HepG2 (cell line): ENCODE results near the gene MT1A. TPM values are rescaled to one million over a fixed set of nuclear protein-coding genes. Genes with fewer than 3 reads are reported as not detected.

ENCODE experiments used
- ATAC-seq: fragments of 200-7000 bp; cut with Tn5 transposase; 3 replicates; pipeline ENCODE4 v1.9.1; 2020; ENCODE audit warnings: mild to moderate bottlenecking, moderate library complexity
- BruUV-seq: library from RNA; stranded (reverse); fragments of 400-500 nt; replicated peaks from 2 replicates; lab custom pipeline; 2021; lab: Mats Ljungman, UMichigan
- CTCF ChIA-PET: fragments of 300-600 bp; formaldehyde crosslinking; extraction: SDS; loops from one replicate; lab custom pipeline; 2021; ENCODE audit warnings: low total read pairs, inconsistent platforms, low intra/inter-chr PET ratio; lab: Yijun Ruan, JAX
- POLR2A ChIA-PET: fragments of 350-600 bp; sonication (Branson Sonifier 250); formaldehyde crosslinking; loops from one replicate; lab custom pipeline; 2020; ENCODE audit warnings: antibody characterized with exemption, inconsistent platforms; lab: Yijun Ruan, JAX
- DNase-seq: peaks from one replicate; pipeline ENCODE4 v3.0.0-alpha.2; 2015; ENCODE audit warnings: low spot score
- FAIRE-seq: peaks from 3 replicates; lab custom pipeline; 2011; peaks lifted over from hg19 to GRCh38; lab: Jason Lieb, UNC
- H2AFZ ChIP-seq: one replicate; pipeline ENCODE4 v1.6.1; 2011; ENCODE audit warnings: low read length, inconsistent platforms
- H3K27ac ChIP-seq: fragments of 300-600 bp; 3 replicates; pipeline ENCODE4 v1.8.0; 2011; ENCODE audit warnings: mixed run types, mild to moderate bottlenecking, mixed read lengths, low read length, inconsistent platforms; ENCODE audit not compliant: insufficient read depth; ENCODE audit errors: extremely low read length
- H3K27me3 ChIP-seq, 2 experiments: fragments of 200-600 bp in 1 of 2; 2 replicates in 1 of 2; 3 replicates in 1 of 2; pipeline versions ENCODE4 v1.6.0 to v1.8.0; 2011; ENCODE audit warnings: low read length in 2 of 2, mild to moderate bottlenecking in 2 of 2, moderate library complexity in 2 of 2, inconsistent platforms in 1 of 2; ENCODE audit not compliant: insufficient read depth in 2 of 2, control insufficient read depth in 1 of 2
- H3K36me3 ChIP-seq, 2 experiments: fragments of 200-600 bp in 1 of 2; replicated peaks in 1 of 2; 2 replicates in 1 of 2; 3 replicates in 1 of 2; pipeline versions ENCODE4 v1.5.1 to v1.8.0; 2011; ENCODE audit warnings: low read length in 2 of 2, inconsistent platforms in 1 of 2; ENCODE audit not compliant: insufficient read depth in 2 of 2, control insufficient read depth in 1 of 2
- H3K4me1 ChIP-seq: 2 replicates; pipeline ENCODE4 v1.5.1; 2012; ENCODE audit warnings: low read length, inconsistent platforms; ENCODE audit not compliant: insufficient read depth
- H3K4me2 ChIP-seq: 2 replicates; pipeline ENCODE4 v1.6.0; 2011; ENCODE audit warnings: low read depth, low read length, inconsistent platforms
- H3K4me3 ChIP-seq, 3 experiments: fragments of 200-600 bp in 1 of 3; sonication (generic), shearing (Covaris generic) in 1 of 3; replicated peaks in 1 of 3; 2 replicates each; pipeline ENCODE4 v1.5.1; 2011 to 2016; ENCODE audit warnings: low read length in 3 of 3, inconsistent platforms in 2 of 3, low read depth in 2 of 3, mild to moderate bottlenecking in 2 of 3, control low read depth in 1 of 3, mixed read lengths in 1 of 3; ENCODE audit not compliant: insufficient read depth in 1 of 3
- H3K79me2 ChIP-seq: one replicate; pipeline ENCODE4 v1.6.1; 2011; ENCODE audit warnings: low read length, inconsistent platforms; ENCODE audit not compliant: insufficient read depth
- H3K9ac ChIP-seq: 2 replicates; pipeline ENCODE4 v1.6.0; 2011; ENCODE audit warnings: mild to moderate bottlenecking, low read depth, low read length, inconsistent platforms; ENCODE audit not compliant: insufficient read depth
- H3K9me3 ChIP-seq: 2 replicates; pipeline ENCODE4 v1.5.1; 2012; ENCODE audit warnings: mild to moderate bottlenecking, low read length
- H4K20me1 ChIP-seq: 2 replicates; pipeline ENCODE4 v1.6.0; 2011; ENCODE audit warnings: inconsistent platforms, mild to moderate bottlenecking, low read length, moderate library complexity; ENCODE audit not compliant: insufficient read depth
- ARID2 ChIP-seq: sonication (generic); formaldehyde crosslinking; IDR thresholded peaks from 2 replicates; pipeline ENCODE4 v1.8.1; 2022; ENCODE audit warnings: mild to moderate bottlenecking, missing genetic modification reagents, borderline replicate concordance
- ATF1 ChIP-seq: IDR thresholded peaks from 2 replicates; pipeline ENCODE4 v1.6.1; 2016; ENCODE audit warnings: mild to moderate bottlenecking, control low read depth
- DNMT1 ChIP-seq: sonication (generic); formaldehyde crosslinking; IDR thresholded peaks from 2 replicates; pipeline ENCODE4 v1.5.1; 2020; ENCODE audit warnings: mild to moderate bottlenecking, missing genetic modification reagents
- ISX ChIP-seq: sonication (generic); formaldehyde crosslinking; conservative IDR thresholded peaks from 2 replicates; pipeline ENCODE4 v1.5.0; 2020; ENCODE audit warnings: missing genetic modification reagents
- RFX5 ChIP-seq: IDR thresholded peaks from 2 replicates; pipeline ENCODE4 v1.6.1; 2011; ENCODE audit warnings: low read depth, low read length, improper control_type of control experiment
- RFXANK ChIP-seq: IDR thresholded peaks from 2 replicates; pipeline ENCODE4 v1.6.1; 2016
- SNAPC2 ChIP-seq: sonication (generic); formaldehyde crosslinking; IDR thresholded peaks from 2 replicates; pipeline ENCODE4 v1.8.1; 2022; ENCODE audit warnings: mild to moderate bottlenecking, missing genetic modification reagents
- SSRP1 ChIP-seq: IDR thresholded peaks from 2 replicates; pipeline ENCODE4 v1.6.1; 2016; ENCODE audit warnings: control low read depth
- TCF12 ChIP-seq, 2 experiments: fragments of 450-650 bp in 1 of 2; sonication (generic) in 1 of 2; formaldehyde crosslinking in 1 of 2; IDR thresholded peaks; 2 replicates each; pipeline versions ENCODE4 v1.6.1 to v1.8.0; 2017 to 2022; ENCODE audit warnings: antibody characterized with exemption in 1 of 2, mild to moderate bottlenecking in 1 of 2, missing genetic modification reagents in 1 of 2, moderate library complexity in 1 of 2
- ZBTB38 ChIP-seq: sonication (generic); formaldehyde crosslinking; IDR thresholded peaks from 2 replicates; pipeline ENCODE4 v1.5.1; 2020; ENCODE audit warnings: mild to moderate bottlenecking, missing genetic modification reagents
- ZMYM3 ChIP-seq: sonication (generic); formaldehyde crosslinking; IDR thresholded peaks from 2 replicates; pipeline ENCODE4 v1.5.1; 2020; ENCODE audit warnings: mild to moderate bottlenecking, missing genetic modification reagents
- ZNF274 ChIP-seq: sonication (generic); formaldehyde crosslinking; IDR thresholded peaks from 2 replicates; pipeline ENCODE4 v1.5.1; 2020; ENCODE audit warnings: mild to moderate bottlenecking, missing genetic modification reagents
- ZNF577 ChIP-seq: sonication (generic); formaldehyde crosslinking; IDR thresholded peaks from 2 replicates; pipeline ENCODE4 v1.4.0; 2020; ENCODE audit warnings: mild to moderate bottlenecking, low read depth, missing genetic modification reagents, borderline replicate concordance
- ZNF589 ChIP-seq: sonication (generic); formaldehyde crosslinking; conservative IDR thresholded peaks from 2 replicates; pipeline ENCODE4 v1.8.0; 2022; ENCODE audit warnings: mild to moderate bottlenecking, moderate library complexity, missing genetic modification reagents
- ZNF619 ChIP-seq: sonication (generic); formaldehyde crosslinking; IDR thresholded peaks from 2 replicates; pipeline ENCODE4 v1.4.0; 2020; ENCODE audit warnings: mild to moderate bottlenecking, missing genetic modification reagents
- WGBS: methylation state at CpG from one replicate; pipeline ENCODE4 v1.1.6; 2017; ENCODE audit warnings: low lambda C conversion rate; 5-methylcytosine and 5-hydroxymethylcytosine counted together
- in situ Hi-C: cut with HindIII; loops from 2 replicates; pipeline ENCODE4 v1.10.0; 2017; ENCODE audit warnings: low pct_unique_long_range_greater_than_20kb; ENCODE audit not compliant: extremely low pct_ligation_motif_present
- intact Hi-C: fragments of 100-400 bp; cut with micrococcal nuclease; formaldehyde crosslinking; loops from one replicate; pipeline ENCODE4 v1.10.0; 2022; ENCODE audit not compliant: unreplicated experiment
- polyA plus RNA-seq, 8 experiments: library from polyadenylated mRNA; depleted of rRNA in 3 of 8; stranded (reverse) in 7 of 8; unstranded in 1 of 8; fragments of >200 nt; fragmentation: Illumina TruSeq in 4 of 8; extraction: Trizol in 4 of 8; gene quantifications; 2 replicates each; pipeline versions ENCODE4 v1.2.1 to v1.2.3, GENCODE V29; 2011 to 2016; ENCODE audit warnings: low read depth in 4 of 8, missing spikeins in 1 of 8, mixed read lengths in 1 of 8; ENCODE audit not compliant: insufficient read depth in 1 of 8
- total RNA-seq, 5 experiments: library from RNA; depleted of rRNA; stranded (reverse); fragments of >200 nt; fragmentation: Illumina TruSeq; extraction: Trizol; gene quantifications; 2 replicates each; pipeline ENCODE4 v1.2.3, GENCODE V29; 2016; ENCODE audit warnings: low read depth in 1 of 5
- TF ChIP-seq, protein P1 (sequence below): IDR thresholded peaks from 2 replicates; pipeline ENCODE4 v1.6.1; 2016
- TF ChIP-seq, protein P2 (sequence below): sonication (generic); formaldehyde crosslinking; IDR thresholded peaks from 2 replicates; pipeline ENCODE4 v1.8.0; 2022; ENCODE audit warnings: mild to moderate bottlenecking, missing genetic modification reagents, moderate library complexity

The MT1A gene
- total and polyA plus RNA-seq, 2 of the 13 experiments (the other 11 are each of a cell fraction or from before 2014, with no cell fraction given) = 8.3 to 10.4 TPM

DNA sequence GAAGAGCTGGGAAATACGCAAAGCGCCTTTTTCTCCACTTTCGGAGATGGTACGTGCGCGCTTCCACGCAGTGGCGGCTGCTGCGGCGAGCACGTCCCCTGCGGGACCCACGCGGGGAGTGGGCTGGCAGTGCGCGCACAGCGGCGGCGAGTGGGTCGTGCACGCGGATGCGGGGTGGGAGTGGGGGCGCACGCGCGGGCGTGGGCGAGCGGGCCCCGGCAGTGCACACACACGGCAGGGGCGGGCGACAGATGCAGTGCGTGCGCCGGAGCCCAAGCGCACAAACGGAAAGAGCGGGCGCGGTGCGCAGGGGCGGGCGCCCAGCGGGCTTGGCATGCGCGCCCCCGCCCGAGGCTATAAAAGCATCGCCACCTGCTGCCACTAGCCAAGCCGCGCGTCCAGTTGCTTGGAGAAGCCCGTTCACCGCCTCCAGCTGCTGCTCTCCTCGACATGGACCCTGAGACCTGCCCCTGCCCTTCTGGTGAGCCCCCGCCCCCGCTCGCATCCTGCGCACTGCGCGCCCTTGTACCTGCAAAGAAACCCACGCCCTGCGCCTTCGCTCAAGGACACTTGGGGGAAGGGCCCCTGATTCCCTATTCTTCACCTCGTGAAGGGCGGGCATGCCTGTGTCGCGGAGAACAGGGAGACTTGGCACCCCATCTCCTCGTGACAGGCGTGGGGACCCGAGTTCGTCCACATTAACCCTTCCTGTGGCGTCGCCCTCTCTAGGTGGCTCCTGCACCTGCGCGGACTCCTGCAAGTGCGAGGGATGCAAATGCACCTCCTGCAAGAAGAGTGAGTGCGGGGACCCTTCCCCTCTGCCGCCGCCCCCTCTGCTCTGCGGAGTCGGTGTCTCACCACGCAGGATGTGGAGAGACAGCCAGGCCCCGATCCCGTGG is 49.1 kb upstream of the MT1A start, which contains the start of gene MT3:
Gene MT3, plus strand, starts transcription at position 388 of the 899 bp plus-strand sequence. Its CDS starts 63 bp downstream, at position 451.
- CTCF ChIA-PET = no interaction called here
- in situ Hi-C loops = no loop called here
- WGBS = 52% methylated on average over 49 of the region's 87 CpGs

GRCh38 chr16:56591377-56592060 is 46.9 kb upstream of the MT1A start:
- POLR2A ChIA-PET = no interaction called here
- ATAC-seq = no peak
- BruUV-seq = no TSS peak
- no peak for TF ChIP-seq ZMYM3 (CRISPR knock-in tag)
- TF ChIP-seq, protein P1, sequence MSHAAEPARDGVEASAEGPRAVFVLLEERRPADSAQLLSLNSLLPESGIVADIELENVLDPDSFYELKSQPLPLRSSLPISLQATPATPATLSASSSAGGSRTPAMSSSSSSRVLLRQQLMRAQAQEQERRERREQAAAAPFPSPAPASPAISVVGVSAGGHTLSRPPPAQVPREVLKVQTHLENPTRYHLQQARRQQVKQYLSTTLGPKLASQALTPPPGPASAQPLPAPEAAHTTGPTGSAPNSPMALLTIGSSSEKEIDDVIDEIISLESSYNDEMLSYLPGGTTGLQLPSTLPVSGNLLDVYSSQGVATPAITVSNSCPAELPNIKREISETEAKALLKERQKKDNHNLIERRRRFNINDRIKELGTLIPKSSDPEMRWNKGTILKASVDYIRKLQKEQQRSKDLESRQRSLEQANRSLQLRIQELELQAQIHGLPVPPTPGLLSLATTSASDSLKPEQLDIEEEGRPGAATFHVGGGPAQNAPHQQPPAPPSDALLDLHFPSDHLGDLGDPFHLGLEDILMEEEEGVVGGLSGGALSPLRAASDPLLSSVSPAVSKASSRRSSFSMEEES (CRISPR knock-in tag) = no peak
- no peak for TF ChIP-seq ZNF619
- TF ChIP-seq SSRP1 = no peak
- TF ChIP-seq SNAPC2 (CRISPR knock-in tag) = no peak
- TF ChIP-seq ISX (CRISPR knock-in tag) = no peak
- no peak for TF ChIP-seq ZNF577 (CRISPR knock-in tag)
- no peak for TF ChIP-seq ZNF274 (CRISPR knock-in tag)
- no peak for TF ChIP-seq TCF12 (IDR thresholded peaks at IDR 0.05)
- TF ChIP-seq TCF12 (CRISPR knock-in tag; IDR thresholded peaks at IDR 0.05) = no peak
- no peak for TF ChIP-seq RFX5
- TF ChIP-seq ZNF589 (CRISPR knock-in tag) = no peak
- TF ChIP-seq, protein P2, sequence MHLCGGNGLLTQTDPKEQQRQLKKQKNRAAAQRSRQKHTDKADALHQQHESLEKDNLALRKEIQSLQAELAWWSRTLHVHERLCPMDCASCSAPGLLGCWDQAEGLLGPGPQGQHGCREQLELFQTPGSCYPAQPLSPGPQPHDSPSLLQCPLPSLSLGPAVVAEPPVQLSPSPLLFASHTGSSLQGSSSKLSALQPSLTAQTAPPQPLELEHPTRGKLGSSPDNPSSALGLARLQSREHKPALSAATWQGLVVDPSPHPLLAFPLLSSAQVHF (CRISPR knock-in tag) = no peak
- TF ChIP-seq ZBTB38 (CRISPR knock-in tag) = no peak
- TF ChIP-seq ATF1 = no peak

More for the DNA sequence above, 49.1 kb upstream of the MT1A start, which contains the start of gene MT3:
- TF ChIP-seq ARID2 (CRISPR knock-in tag) (no peak), RFXANK (CRISPR knock-in tag) (no peak), DNMT1 (CRISPR knock-in tag) (peak; percentile 46; the same call in 1 of the 2 replicates)
- Histone ChIP-seq H3K4me2 (no peak within 1 kb of the TSS), H3K4me1 (peaks cover 8% of the 10 kb centered on the region), H3K27ac (no peak within 1 kb of the TSS), H3K36me3 (no peaks in the 10 kb centered on the region), H3K27me3 (peaks cover 6 to 42% of the 10 kb centered on the region in 2 experiments; a peak in 4 of 5 replicates), H3K9ac (no peak within 1 kb of the TSS), H3K9me3 (no peaks in the 10 kb centered on the region), H3K4me3 (no peak within 1 kb of the TSS), H4K20me1 (no peaks in the 10 kb centered on the region), H2AFZ (no peak within 1 kb of the TSS), H3K79me2 (no peaks in the 10 kb centered on the region)
- ATAC-seq = no peak
- POLR2A ChIA-PET = no interaction called here
- FAIRE-seq = no peak
- intact Hi-C loops = no loop called here
- DNase-seq = no peak
- BruUV-seq = no TSS peak

More at GRCh38 chr16:56591377-56592060, 46.9 kb upstream of the MT1A start:
- no peaks in the 10 kb centered on the region for H3K9me3 ChIP-seq
- peaks cover 8% of the 10 kb centered on the region for H3K4me1 ChIP-seq
- H3K27ac ChIP-seq = no peak overlapping the region
- no peaks in the 10 kb centered on the region for H3K36me3 ChIP-seq
- DNase-seq (no peak), FAIRE-seq (no peak)
- no peak overlapping the region for H2AFZ ChIP-seq
- no peaks in the 10 kb centered on the region for H3K79me2 ChIP-seq
- CTCF ChIA-PET = no interaction called here
- H3K4me2 ChIP-seq = no peak overlapping the region; the same call in 1 of the 2 replicates
- H4K20me1 ChIP-seq = no peaks in the 10 kb centered on the region
- WGBS = 34% methylated on average over 4 of the region's 4 CpGs
- in situ Hi-C loops (no loop called here), intact Hi-C loops (no loop called here)
- peaks cover 5 to 31% of the 10 kb centered on the region in 2 experiments; a peak in 2 of 5 replicates for H3K27me3 ChIP-seq
- no peak overlapping the region for H3K4me3 ChIP-seq
- H3K9ac ChIP-seq = no peak overlapping the region
